Measurements from ENCODE around the gene AMBRA1. TPM values are rescaled to one million over a fixed set of nuclear protein-coding genes. Genes with fewer than 3 reads are reported as not detected.

AMBRA1 gene
- total RNA-seq, 3 donors from 2014 or later (not counting 1 experiment from before 2014, with no cell fraction given), result 41.3 to 52.7 (median 46.2) TPM

- Histone ChIP-seq H3K9me3 (ENCODE audit: control insufficient read depth, insufficient read depth, low read length) (no peaks in the 10 kb centered on the region), H3K27ac (ENCODE audit: low read length) (no peak overlapping the region), H3K27me3 (ENCODE audit: control insufficient read depth, insufficient read depth, low read length) (no peaks in the 10 kb centered on the region), H3K36me3 (ENCODE audit: control insufficient read depth, insufficient read depth, low read length) (no peaks in the 10 kb centered on the region), H3K4me1 (ENCODE audit: control insufficient read depth, insufficient read depth, low read length) (no peaks in the 10 kb centered on the region), H3K4me3 (ENCODE audit: low read length) (no peak overlapping the region)
- Mint-ChIP-seq H3K9me3 (no peaks in the 10 kb centered on the region), H3K36me3 (no peaks in the 10 kb centered on the region), H3K27me3 (ENCODE audit: low read depth in 2 of 2) (no peaks in the 10 kb centered on the region), H3K27ac (no peak overlapping the region), H3K4me3 (no peak overlapping the region), H3K4me1 (peaks cover 29 to 34% of the 10 kb centered on the region in 2 donors)
- WGBS (ENCODE audit: insufficient coverage), result 91% methylated on average over 6 of the region's 6 CpGs
- intact Hi-C loops (cut with micrococcal nuclease), result no loop called here
- TF ChIP-seq, protein P1, sequence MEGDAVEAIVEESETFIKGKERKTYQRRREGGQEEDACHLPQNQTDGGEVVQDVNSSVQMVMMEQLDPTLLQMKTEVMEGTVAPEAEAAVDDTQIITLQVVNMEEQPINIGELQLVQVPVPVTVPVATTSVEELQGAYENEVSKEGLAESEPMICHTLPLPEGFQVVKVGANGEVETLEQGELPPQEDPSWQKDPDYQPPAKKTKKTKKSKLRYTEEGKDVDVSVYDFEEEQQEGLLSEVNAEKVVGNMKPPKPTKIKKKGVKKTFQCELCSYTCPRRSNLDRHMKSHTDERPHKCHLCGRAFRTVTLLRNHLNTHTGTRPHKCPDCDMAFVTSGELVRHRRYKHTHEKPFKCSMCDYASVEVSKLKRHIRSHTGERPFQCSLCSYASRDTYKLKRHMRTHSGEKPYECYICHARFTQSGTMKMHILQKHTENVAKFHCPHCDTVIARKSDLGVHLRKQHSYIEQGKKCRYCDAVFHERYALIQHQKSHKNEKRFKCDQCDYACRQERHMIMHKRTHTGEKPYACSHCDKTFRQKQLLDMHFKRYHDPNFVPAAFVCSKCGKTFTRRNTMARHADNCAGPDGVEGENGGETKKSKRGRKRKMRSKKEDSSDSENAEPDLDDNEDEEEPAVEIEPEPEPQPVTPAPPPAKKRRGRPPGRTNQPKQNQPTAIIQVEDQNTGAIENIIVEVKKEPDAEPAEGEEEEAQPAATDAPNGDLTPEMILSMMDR (IDR thresholded peaks at IDR 0.05), result no peak
- ATAC-seq (no peak), DNase-seq (no peak)
These were observed 70.5 kb downstream of the AMBRA1 start for GRCh38 chr11:46523290-46523689.

DNA sequence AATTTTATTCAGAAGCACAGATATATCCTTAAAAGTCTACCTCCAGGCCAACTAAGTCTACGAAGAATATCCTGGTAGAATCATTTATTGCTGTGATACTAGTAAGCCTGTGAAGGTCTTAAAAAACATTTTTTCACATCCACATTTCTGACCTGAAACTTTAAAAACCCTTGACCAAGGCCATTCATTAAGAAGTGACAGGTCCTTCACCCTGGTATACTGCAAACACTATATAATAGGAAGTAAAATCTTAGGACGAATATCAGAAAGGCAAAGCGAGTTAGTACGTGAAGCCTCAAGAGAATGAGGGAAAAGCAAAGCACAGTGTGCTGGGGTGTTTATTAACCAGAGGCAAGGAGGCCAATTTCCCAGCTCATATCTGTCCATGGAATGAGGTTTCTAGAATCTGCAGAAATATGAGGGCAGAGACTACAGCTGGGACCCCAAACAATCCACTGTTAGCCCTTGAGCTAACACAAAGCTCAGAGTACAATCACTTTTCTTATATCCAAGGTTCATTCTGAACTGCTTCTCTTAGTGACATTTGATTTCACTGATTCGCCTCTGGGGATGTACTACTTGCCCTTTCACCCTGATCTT lies 71.0 kb downstream of the AMBRA1 start:
- Mint-ChIP-seq H3K27me3 (ENCODE audit: low read depth in 2 of 2) (no peaks in the 10 kb centered on the region), H3K27ac (peak overlapping the region in 1 of 2 donors; percentile 22), H3K4me1 (peaks cover 27 to 33% of the 10 kb centered on the region in 2 donors), H3K36me3 (no peaks in the 10 kb centered on the region), H3K9me3 (no peaks in the 10 kb centered on the region), H3K4me3 (no peak overlapping the region)
- Histone ChIP-seq H3K4me1 (ENCODE audit: control insufficient read depth, insufficient read depth, low read length) (no peaks in the 10 kb centered on the region), H3K4me3 (ENCODE audit: low read length) (no peak overlapping the region), H3K27ac (ENCODE audit: low read length) (no peak overlapping the region), H3K27me3 (ENCODE audit: control insufficient read depth, insufficient read depth, low read length) (no peaks in the 10 kb centered on the region), H3K9me3 (ENCODE audit: control insufficient read depth, insufficient read depth, low read length) (no peaks in the 10 kb centered on the region), H3K36me3 (ENCODE audit: control insufficient read depth, insufficient read depth, low read length) (no peaks in the 10 kb centered on the region)
- TF ChIP-seq, protein P1 (IDR thresholded peaks at IDR 0.05), result no peak
- 96% methylated on average over 4 of the region's 5 CpGs for WGBS (ENCODE audit: insufficient coverage)
- intact Hi-C loops (cut with micrococcal nuclease), result no loop called here
- no peak for ATAC-seq
- no peak for DNase-seq

- ATAC-seq, result no peak
- intact Hi-C loops (cut with micrococcal nuclease), result no loop called here
- no peaks in the 10 kb centered on the region for H3K36me3 ChIP-seq (ENCODE audit: control insufficient read depth, insufficient read depth, low read length)
- H3K27ac Mint-ChIP-seq, result peak overlapping the region in 1 of 2 donors; percentile 22
- H3K36me3 Mint-ChIP-seq, result no peaks in the 10 kb centered on the region
- no peaks in the 10 kb centered on the region for H3K27me3 Mint-ChIP-seq (ENCODE audit: low read depth in 2 of 2)
- no peak for DNase-seq
- TF ChIP-seq, protein P1 (IDR thresholded peaks at IDR 0.05), result no peak
- H3K9me3 Mint-ChIP-seq, result no peaks in the 10 kb centered on the region
- no peaks in the 10 kb centered on the region for H3K4me1 ChIP-seq (ENCODE audit: control insufficient read depth, insufficient read depth, low read length)
- 64% methylated on average over 4 of the region's 4 CpGs for WGBS (ENCODE audit: insufficient coverage)
- H3K27me3 ChIP-seq (ENCODE audit: control insufficient read depth, insufficient read depth, low read length), result no peaks in the 10 kb centered on the region
- peaks cover 27 to 33% of the 10 kb centered on the region in 2 donors for H3K4me1 Mint-ChIP-seq
- H3K4me3 Mint-ChIP-seq, result no peak overlapping the region
- no peak overlapping the region for H3K27ac ChIP-seq (ENCODE audit: low read length)
- no peaks in the 10 kb centered on the region for H3K9me3 ChIP-seq (ENCODE audit: control insufficient read depth, insufficient read depth, low read length)
- H3K4me3 ChIP-seq (ENCODE audit: low read length), result no peak overlapping the region
These were observed 71.7 kb downstream of the AMBRA1 start for GRCh38 chr11:46521961-46522681.

Measured in natural killer cell (primary cell).